CD4-positive, alpha-beta T cell treated with Interleukin-2 at 100 ng/mL for 4 hours (primary cell): ENCODE data around the gene TARP.
"Not testable (repeated sequence)": the region's sequence is repeated elsewhere in the genome, so short reads cannot be mapped to it uniquely, and the experiment has no call there.

Experiments used
- DNase-seq: peaks from one replicate; pipeline ENCODE4 v3.0.0-alpha.2; 2020; ENCODE audit warnings: low spot score

Gene TARP

GRCh38 chr7:38299275-38299931 is 26.0 kb upstream of the TARP start:
- DNase-seq = no peak

- no peak for DNase-seq
Measured at GRCh38 chr7:38296059-38296857, 22.8 kb upstream of the TARP start.

- no peak for DNase-seq
Measured at GRCh38 chr7:38294926-38295325, 21.5 kb upstream of the TARP start.

GRCh38 chr7:38292442-38292841 is 19.0 kb upstream of the TARP start:
- DNase-seq = no peak

GRCh38 chr7:38291650-38292049 is 18.2 kb upstream of the TARP start:
- no peak for DNase-seq

- DNase-seq = no peak
Measured at GRCh38 chr7:38291117-38291647, 17.7 kb upstream of the TARP start.

GRCh38 chr7:38284553-38284952 is 11.1 kb upstream of the TARP start:
- DNase-seq = no peak

GRCh38 chr7:38283809-38284208 is 10.4 kb upstream of the TARP start:
- DNase-seq = no peak

- DNase-seq = no peak
Measured at GRCh38 chr7:38283107-38283506, 9.7 kb upstream of the TARP start.

GRCh38 chr7:38282081-38282480 is 8.6 kb upstream of the TARP start:
- DNase-seq = no peak

- DNase-seq = no peak
Measured at GRCh38 chr7:38281266-38281665, 7.8 kb upstream of the TARP start.

GRCh38 chr7:38280707-38281106 is 7.3 kb upstream of the TARP start:
- no peak for DNase-seq

- no peak for DNase-seq
Measured at GRCh38 chr7:38280000-38280399, 6.6 kb upstream of the TARP start.

GRCh38 chr7:38276096-38276877 is 2.9 kb upstream of the TARP start:
- no peak for DNase-seq

- no peak for DNase-seq
Measured at GRCh38 chr7:38274927-38275620, 1.6 kb upstream of the TARP start.

- no peak for DNase-seq
Measured at GRCh38 chr7:38274486-38274885, 1.1 kb upstream of the TARP start.

- DNase-seq = not testable (repeated sequence)
Measured at GRCh38 chr7:38270405-38270804, 3.0 kb downstream of the TARP start.

GRCh38 chr7:38269704-38270346 is 3.6 kb downstream of the TARP start:
- DNase-seq = not testable (repeated sequence)

- not testable (repeated sequence) for DNase-seq
Measured at GRCh38 chr7:38265958-38266357, 7.5 kb downstream of the TARP start.

GRCh38 chr7:38264602-38265001 is 8.8 kb downstream of the TARP start:
- DNase-seq = not testable (repeated sequence)

GRCh38 chr7:38263274-38263673 is 10.2 kb downstream of the TARP start:
- DNase-seq = not testable (repeated sequence)
